ENCODE measurements around the gene MAP3K7. TPM values are rescaled to one million over a fixed set of nuclear protein-coding genes. Genes with fewer than 3 reads are reported as not detected.

Gene MAP3K7
- total and polyA plus RNA-seq, 2 of the 13 experiments (the other 11 are each of a cell fraction or from before 2014, with no cell fraction given), result 24.1 to 24.4 TPM

DNA sequence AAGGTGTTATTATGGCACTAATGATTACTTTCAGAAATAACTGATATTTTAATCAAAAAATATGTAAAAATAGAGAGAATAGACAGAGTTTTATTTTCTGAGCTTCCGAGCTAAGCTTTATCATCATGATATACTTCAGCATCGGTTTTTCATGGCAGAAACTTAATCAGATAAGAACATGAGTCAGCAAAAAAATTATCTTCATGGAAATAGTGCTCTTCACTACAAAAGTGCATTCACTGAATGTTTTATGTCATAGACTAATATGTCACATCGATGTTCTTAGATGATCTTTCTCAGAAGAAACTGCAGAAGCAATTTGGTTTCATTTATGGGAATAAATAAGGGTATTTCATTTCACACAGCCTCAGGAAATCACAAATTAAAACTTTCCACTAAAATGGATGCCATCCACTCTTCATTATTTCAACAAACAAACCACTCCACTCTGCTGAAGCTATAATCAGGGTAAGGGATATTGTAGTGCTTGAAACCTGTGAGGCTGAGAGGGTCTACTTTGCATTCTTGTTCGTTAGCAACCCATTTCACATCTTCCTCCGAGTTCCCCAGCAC is 10.2 kb upstream of the MAP3K7 start:
- ATAC-seq (no peak), FAIRE-seq (no peak), DNase-seq (ENCODE audit: low spot score) (no peak)
- in situ Hi-C loops (cut with HindIII; ENCODE audit: extremely low pct_ligation_motif_present, low pct_unique_long_range_greater_than_20kb), result no loop called here
- Histone ChIP-seq H3K79me2 (ENCODE audit: insufficient read depth, low read length) (no peaks in the 10 kb centered on the region), H2AFZ (ENCODE audit: low read length) (no peak overlapping the region), H3K4me3 (replicated peaks in 1 of 3; ENCODE audit: insufficient read depth in 1 of 3, low read depth in 2 of 3, low read length in 3 of 3) (no peak overlapping the region), H3K27me3 (ENCODE audit: control insufficient read depth in 1 of 2, insufficient read depth in 2 of 2, low read length in 2 of 2) (no peaks in the 10 kb centered on the region; a peak in 1 of 5 replicates), H3K9me3 (ENCODE audit: low read length) (no peaks in the 10 kb centered on the region), H3K4me1 (ENCODE audit: insufficient read depth, low read length) (no peaks in the 10 kb centered on the region), H4K20me1 (ENCODE audit: insufficient read depth, low read length) (no peaks in the 10 kb centered on the region), H3K9ac (ENCODE audit: insufficient read depth, low read depth, low read length) (no peak overlapping the region), H3K4me2 (ENCODE audit: low read depth, low read length) (no peak overlapping the region), H3K27ac (ENCODE audit: extremely low read length, insufficient read depth, low read length) (no peak overlapping the region), H3K36me3 (replicated peaks in 1 of 2; ENCODE audit: control insufficient read depth in 1 of 2, insufficient read depth in 2 of 2, low read length in 2 of 2) (no peaks in the 10 kb centered on the region)
- POLR2A ChIA-PET, result no interaction called here
- CTCF ChIA-PET (ENCODE audit: low intra/inter-chr PET ratio, low total read pairs), result no interaction called here
- no TSS peak for BruUV-seq (replicated peaks)
- under 1% methylated on average over 5 of the region's 5 CpGs for WGBS (ENCODE audit: low lambda C conversion rate)
- intact Hi-C loops (cut with micrococcal nuclease; ENCODE audit: unreplicated experiment), result no loop called here
- no peak for TF ChIP-seq NFRKB (IDR thresholded peaks at IDR 0.05)
- TF ChIP-seq CBX5 (CRISPR knock-in tag; IDR thresholded peaks at IDR 0.05; ENCODE audit: borderline replicate concordance), result no peak
- peak; percentile 94 for TF ChIP-seq MAFF (IDR thresholded peaks at IDR 0.05; ENCODE audit: low read depth, low read length)
- TF ChIP-seq MAFK (conservative IDR thresholded peaks at IDR 0.05 in 1 of 2, IDR thresholded peaks at IDR 0.05 in 1 of 2; ENCODE audit: low read length in 2 of 2), result peak; percentile 90 to 97
- peak; percentile 70 for TF ChIP-seq NFE2L2 (IDR thresholded peaks at IDR 0.05; ENCODE audit: low read length)

DNA sequence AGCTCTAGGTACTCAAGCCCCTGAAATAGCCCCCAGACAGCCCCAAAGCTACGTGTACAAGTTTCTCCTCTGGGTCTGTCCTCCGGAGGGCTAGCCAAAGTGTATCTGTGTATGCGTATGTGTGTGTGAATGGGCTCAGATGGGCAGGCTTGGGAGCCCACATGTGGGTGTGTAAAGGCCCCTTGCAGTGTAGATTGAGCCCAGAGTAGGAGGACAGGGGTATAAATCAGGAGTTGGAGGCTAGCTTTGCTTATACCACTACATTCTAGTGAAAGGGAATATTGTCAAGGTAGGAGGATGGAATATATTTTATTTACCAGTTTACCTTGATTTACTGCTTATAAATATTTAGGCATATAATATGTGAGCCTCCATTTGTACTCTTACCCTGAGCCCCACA is 9.0 kb upstream of the MAP3K7 start:
- FAIRE-seq (no peak), DNase-seq (ENCODE audit: low spot score) (no peak), ATAC-seq (no peak)
- no peaks in the 10 kb centered on the region for H3K79me2 ChIP-seq (ENCODE audit: insufficient read depth, low read length)
- intact Hi-C loops (cut with micrococcal nuclease; ENCODE audit: unreplicated experiment) (no loop called here), in situ Hi-C loops (cut with HindIII; ENCODE audit: extremely low pct_ligation_motif_present, low pct_unique_long_range_greater_than_20kb) (no loop called here)
- no peak overlapping the region for H3K9ac ChIP-seq (ENCODE audit: insufficient read depth, low read depth, low read length)
- no peaks in the 10 kb centered on the region for H3K9me3 ChIP-seq (ENCODE audit: low read length)
- CTCF ChIA-PET (ENCODE audit: low intra/inter-chr PET ratio, low total read pairs), result no interaction called here
- POLR2A ChIA-PET, result no interaction called here
- no peaks in the 10 kb centered on the region for H4K20me1 ChIP-seq (ENCODE audit: insufficient read depth, low read length)
- no TSS peak for BruUV-seq (replicated peaks)
- no peak overlapping the region for H2AFZ ChIP-seq (ENCODE audit: low read length)
- no peak overlapping the region for H3K4me2 ChIP-seq (ENCODE audit: low read depth, low read length)
- H3K27me3 ChIP-seq (ENCODE audit: control insufficient read depth in 1 of 2, insufficient read depth in 2 of 2, low read length in 2 of 2), result no peaks in the 10 kb centered on the region; a peak in 1 of 5 replicates
- no peaks in the 10 kb centered on the region for H3K36me3 ChIP-seq (replicated peaks in 1 of 2; ENCODE audit: control insufficient read depth in 1 of 2, insufficient read depth in 2 of 2, low read length in 2 of 2)
- WGBS (ENCODE audit: low lambda C conversion rate), result 0% methylated on average over 3 of the region's 3 CpGs
- no peak overlapping the region for H3K4me3 ChIP-seq (replicated peaks in 1 of 3; ENCODE audit: insufficient read depth in 1 of 3, low read depth in 2 of 3, low read length in 3 of 3)
- H3K27ac ChIP-seq (ENCODE audit: extremely low read length, insufficient read depth, low read length), result no peak overlapping the region
- H3K4me1 ChIP-seq (ENCODE audit: insufficient read depth, low read length), result no peaks in the 10 kb centered on the region
- TF ChIP-seq FOXC1 (CRISPR knock-in tag; IDR thresholded peaks at IDR 0.05; ENCODE audit: borderline replicate concordance), result no peak
- no peak for TF ChIP-seq ZZZ3 (CRISPR knock-in tag; IDR thresholded peaks at IDR 0.05; ENCODE audit: borderline replicate concordance)
- no peak for TF ChIP-seq ZNF296 (CRISPR knock-in tag; conservative IDR thresholded peaks at IDR 0.05)
- TF ChIP-seq, protein P1, sequence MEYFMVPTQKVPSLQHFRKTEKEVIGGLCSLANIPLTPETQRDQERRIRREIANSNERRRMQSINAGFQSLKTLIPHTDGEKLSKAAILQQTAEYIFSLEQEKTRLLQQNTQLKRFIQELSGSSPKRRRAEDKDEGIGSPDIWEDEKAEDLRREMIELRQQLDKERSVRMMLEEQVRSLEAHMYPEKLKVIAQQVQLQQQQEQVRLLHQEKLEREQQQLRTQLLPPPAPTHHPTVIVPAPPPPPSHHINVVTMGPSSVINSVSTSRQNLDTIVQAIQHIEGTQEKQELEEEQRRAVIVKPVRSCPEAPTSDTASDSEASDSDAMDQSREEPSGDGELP (IDR thresholded peaks at IDR 0.05; ENCODE audit: borderline replicate concordance, low read depth), result no peak
- no peak for TF ChIP-seq NRL (CRISPR knock-in tag; IDR thresholded peaks at IDR 0.05; ENCODE audit: borderline replicate concordance)
- TF ChIP-seq, protein P2, sequence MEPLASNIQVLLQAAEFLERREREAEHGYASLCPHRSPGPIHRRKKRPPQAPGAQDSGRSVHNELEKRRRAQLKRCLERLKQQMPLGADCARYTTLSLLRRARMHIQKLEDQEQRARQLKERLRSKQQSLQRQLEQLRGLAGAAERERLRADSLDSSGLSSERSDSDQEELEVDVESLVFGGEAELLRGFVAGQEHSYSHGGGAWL (CRISPR knock-in tag; IDR thresholded peaks at IDR 0.05), result no peak
- TF ChIP-seq, protein P3, sequence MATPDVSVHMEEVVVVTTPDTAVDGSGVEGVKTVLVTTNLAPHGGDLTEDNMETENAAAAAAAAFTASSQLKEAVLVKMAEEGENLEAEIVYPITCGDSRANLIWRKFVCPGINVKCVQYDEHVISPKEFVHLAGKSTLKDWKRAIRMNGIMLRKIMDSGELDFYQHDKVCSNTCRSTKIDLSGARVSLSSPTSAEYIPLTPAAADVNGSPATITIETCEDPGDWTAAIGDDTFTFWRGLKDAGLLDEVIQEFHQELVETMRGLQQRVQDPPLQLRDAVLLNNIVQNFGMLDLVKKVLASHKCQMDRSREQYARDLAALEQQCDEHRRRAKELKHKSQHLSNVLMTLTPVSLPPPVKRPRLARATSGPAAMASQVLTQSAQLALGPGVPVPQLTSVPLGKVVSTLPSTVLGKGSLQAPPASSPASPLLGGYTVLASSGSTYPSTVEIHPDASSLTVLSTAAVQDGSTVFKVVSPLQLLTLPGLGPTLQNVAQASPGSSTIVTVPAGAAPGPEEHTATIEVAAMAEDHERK (CRISPR knock-in tag; IDR thresholded peaks at IDR 0.05; ENCODE audit: low read depth), result no peak
- TF ChIP-seq FLYWCH1 (CRISPR knock-in tag; IDR thresholded peaks at IDR 0.05), result no peak
- TF ChIP-seq, protein P4, sequence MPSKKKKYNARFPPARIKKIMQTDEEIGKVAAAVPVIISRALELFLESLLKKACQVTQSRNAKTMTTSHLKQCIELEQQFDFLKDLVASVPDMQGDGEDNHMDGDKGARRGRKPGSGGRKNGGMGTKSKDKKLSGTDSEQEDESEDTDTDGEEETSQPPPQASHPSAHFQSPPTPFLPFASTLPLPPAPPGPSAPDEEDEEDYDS (CRISPR knock-in tag; IDR thresholded peaks at IDR 0.05), result no peak
- TF ChIP-seq, protein P5, sequence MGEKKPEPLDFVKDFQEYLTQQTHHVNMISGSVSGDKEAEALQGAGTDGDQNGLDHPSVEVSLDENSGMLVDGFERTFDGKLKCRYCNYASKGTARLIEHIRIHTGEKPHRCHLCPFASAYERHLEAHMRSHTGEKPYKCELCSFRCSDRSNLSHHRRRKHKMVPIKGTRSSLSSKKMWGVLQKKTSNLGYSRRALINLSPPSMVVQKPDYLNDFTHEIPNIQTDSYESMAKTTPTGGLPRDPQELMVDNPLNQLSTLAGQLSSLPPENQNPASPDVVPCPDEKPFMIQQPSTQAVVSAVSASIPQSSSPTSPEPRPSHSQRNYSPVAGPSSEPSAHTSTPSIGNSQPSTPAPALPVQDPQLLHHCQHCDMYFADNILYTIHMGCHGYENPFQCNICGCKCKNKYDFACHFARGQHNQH (CRISPR knock-in tag; IDR thresholded peaks at IDR 0.05), result no peak
